Stimulated activated CD4-positive, alpha-beta T cell treated with anti-CD3 and anti-CD28 coated beads, Interleukin-4, amount 100 ng/mL, for 48 hours (primary cell): Measurements from ENCODE around the gene SUMF1.

Experiments used
- DNase-seq, 2 donors: peaks; one replicate each; pipeline ENCODE4 v3.0.0-alpha.2; 2020; ENCODE audit warnings: low read depth in 2 of 2

The SUMF1 gene

DNA sequence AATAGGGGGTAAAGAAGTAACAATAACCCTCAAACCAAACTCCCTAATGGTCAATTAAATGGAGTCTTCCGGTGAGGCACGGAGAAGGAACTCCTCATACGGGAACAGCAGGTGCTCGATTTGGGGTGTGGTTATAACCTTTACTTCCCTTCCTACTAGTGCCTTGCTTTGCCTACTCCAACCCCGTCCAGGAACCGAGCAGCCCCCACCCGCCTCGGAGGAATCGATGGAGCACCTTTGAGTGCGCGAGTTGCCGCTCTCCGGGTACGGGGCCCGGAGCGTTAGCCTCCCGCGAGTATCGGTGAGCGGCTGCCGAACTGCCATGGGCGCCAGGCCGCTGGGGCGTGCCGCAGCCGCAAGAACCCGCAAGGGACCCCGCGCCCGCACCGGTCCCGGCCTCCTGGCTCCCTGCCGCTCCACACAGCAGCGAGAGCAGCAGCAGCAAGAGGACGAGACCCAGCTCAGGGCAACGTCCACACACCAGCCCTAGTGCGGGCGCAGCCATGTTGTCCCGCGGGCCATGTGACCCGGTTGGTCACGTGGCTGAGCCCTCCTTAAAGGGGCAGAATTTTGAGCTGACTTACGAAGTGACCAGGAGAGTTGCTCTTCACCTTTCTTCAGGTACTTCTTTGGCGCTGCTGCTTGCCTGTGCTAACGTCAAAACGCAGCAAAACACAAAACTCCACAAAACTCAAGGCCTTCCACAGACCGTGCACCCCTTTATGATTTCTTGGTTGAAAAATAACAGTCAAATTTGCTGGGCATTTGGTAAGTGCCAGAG, at the start of gene SUMF1:
Gene SUMF1, minus strand, starts transcription at position 529 of the 781 bp plus-strand sequence. Its CDS starts 24 bp downstream, at position 505.
- DNase-seq = peak; percentile 60 to 70

DNA sequence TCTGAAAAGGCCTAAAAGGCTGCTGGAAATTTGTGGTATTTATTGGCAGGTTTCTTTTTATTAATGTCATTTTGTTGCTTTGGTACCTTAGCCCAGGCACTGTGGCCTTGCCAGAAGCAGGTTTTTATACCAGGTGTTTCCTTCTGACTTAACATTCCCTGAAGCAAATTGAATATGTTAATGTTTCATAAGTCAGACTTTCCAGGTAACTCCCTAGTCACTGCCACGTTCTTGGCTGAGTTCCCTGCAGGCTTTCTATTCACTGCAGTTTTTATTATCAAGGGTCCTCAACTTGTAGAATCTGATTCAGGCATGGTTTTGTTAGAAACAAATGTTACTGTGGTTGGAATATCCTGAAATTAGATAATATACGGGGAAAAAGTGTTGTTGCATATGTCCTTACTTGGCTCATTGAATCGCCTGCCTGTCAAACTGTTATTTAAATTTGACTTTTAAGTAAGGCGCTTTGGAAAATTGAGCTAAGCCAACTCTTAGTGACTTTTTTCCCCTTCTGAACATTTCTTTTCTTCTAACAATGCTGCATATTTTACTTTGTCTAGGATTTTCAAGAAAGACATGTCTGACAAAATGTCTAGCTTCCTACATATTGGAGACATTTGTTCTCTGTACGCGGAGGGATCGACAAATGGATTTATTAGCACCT, 49.0 kb upstream of the SUMF1 start:
- DNase-seq = no peak

DNA sequence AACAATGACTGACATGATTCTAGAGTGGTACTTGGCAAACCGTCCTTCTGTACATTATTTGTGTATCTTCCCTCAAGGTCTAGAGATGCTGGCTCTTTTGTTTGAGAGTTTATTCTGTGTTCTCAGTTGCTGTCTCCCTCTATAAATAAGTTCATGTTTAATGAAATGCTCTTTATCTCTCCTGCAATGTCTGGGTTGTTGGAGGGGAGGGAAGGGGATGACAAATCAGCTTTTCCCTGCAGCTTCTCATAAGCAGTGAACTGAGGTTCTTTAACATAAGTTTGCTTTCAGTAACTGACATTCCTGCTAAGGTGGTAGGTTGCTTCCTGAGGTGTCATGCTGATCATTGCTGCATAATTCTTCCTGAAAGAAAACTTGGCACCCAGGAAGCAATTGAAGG, 47.8 kb upstream of the SUMF1 start:
- no peak for DNase-seq

DNA sequence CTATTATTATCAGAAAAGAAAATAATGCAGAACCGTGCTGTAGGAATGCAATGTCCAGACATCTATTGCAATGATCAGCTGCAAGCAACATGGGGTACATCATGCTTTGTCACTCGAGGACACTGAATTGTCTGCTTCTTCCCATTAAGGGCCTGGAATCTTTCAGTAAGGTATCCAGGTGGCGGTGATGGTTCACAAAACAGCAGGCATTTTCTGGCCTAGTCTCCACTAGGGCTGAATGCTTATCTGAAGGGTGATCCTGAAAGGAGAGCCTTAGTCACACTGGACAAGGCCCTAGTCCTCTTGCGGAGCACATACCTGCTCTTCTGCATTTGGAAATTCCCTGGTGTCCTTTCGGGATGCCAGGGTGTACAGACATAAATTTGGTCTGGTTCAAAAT, 47.3 kb upstream of the SUMF1 start:
- DNase-seq = no peak

DNA sequence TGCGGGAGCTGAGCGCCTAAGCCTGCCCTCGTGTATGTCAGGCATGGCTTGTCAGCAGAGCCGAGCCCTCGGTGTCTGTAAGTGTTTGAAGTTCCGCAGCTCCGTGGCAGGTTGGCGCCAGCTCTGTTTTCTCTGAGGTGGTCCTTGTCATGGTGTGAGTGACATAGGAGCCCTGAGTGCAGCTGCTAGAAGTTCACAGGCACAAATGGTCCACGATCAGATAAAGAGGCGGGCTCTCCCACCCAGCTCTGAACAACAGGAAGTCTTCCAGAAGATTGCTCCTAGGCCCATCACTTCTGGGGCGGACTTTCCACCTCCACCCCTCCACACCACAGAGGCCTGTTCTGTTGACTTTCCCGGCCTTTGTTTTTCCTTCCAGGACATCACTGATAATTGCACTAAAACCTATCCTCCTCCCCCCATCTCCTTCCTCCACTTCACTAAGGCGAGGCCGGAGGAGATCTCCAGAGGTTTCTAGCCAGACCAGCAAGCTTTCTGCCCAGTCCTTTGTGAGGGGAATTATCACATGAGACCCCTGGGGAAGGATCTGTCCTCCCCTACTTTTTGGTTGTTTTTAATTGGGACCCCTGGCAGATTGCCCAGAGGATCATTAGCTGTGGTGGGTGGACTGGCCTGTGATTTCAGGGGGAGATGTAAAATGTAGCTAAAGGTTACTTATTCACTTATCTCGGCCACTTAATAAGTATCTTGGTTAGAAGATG, 46.0 kb upstream of the SUMF1 start:
- no peak for DNase-seq

DNA sequence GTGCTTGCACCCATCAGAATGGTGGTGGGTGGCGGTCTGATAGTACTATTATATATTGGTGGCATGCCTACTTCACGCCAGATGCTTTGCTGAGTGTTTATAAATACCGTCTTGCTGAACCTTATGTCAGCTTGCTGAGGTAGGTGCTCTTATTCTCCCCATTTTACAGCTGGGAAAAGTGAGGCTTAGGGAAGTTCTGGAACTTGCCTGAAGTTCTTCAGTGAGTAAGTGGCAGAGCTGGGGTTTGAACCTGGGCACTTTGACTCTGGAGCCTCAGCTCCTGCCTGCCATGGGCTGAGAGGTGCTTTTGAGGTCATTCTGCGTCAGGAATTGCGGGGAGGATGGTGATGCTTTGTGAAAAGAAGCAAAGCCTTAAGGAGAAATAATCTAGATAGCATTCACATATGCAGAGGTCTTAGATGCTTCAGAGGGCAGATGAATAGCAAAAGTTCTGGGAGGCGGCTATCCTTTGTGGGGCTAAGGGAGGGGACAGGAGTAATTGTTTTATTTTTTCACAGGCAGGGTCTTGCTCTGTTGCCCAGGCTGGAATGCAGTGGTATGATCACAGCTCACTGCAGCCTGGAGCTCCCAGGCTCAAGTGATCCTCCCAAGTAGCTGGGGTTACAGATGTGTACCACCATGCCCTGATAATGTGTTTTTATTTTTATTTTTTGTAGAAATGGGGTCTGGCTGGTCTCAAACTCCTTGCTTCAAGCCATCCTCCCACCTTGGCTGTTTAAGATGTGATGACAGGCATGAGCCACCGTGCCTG, 44.6 kb upstream of the SUMF1 start:
- DNase-seq = no peak

DNA sequence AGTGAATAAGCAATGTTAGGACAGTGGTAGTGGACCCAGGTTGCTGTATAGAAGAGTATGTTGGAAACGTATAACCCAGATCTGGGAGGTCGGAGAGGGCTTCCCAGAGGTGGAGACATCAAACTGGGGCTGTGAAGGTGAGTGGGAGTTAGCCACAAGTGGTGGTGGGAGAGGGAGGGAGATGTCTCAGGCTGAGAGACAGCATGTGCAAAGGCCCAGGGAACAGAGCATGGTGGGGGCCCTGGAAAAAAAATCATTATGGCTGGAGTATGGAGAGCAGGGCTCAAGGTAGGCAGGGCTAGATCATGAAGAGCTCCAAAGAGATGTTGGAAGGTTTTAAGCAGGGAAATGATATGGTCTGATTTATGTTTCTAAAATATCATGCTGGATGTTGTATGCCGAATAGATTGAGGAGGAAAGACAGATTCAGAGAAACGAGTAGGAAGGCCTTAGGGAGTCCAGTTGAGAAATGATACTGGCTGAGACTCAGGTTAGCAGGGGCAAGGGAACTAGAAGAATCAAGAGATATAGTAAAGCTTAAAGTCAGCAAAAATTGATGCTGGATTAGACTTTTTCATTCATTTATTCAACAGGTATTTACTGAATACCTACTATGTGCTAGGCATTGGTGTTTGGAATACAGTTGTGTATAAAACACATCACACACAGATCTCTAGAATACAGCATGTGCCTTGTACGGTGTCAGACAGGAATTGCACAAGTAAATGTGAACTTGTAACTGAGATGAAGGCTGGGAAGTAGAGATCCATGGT, 43.1 kb upstream of the SUMF1 start:
- DNase-seq = no peak

DNA sequence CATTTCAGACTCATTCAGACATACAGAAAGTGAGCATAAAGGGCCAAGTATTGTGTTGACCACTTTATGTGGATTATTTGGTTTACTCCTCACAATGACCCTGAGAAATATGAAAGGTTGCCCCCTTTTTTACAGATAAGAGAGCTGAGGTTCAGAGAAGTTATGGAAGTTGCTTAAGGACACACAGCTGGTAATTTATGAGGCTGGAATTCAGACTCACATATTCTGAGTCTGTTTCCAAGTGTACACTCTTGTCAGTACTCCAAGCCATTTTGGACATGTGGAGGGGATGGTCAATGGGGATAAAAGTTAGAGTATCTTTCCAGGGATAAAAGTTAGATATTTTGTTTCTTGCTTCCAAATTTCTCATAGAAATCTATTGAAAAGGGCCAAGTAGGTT, 42.0 kb upstream of the SUMF1 start:
- DNase-seq = no peak

DNA sequence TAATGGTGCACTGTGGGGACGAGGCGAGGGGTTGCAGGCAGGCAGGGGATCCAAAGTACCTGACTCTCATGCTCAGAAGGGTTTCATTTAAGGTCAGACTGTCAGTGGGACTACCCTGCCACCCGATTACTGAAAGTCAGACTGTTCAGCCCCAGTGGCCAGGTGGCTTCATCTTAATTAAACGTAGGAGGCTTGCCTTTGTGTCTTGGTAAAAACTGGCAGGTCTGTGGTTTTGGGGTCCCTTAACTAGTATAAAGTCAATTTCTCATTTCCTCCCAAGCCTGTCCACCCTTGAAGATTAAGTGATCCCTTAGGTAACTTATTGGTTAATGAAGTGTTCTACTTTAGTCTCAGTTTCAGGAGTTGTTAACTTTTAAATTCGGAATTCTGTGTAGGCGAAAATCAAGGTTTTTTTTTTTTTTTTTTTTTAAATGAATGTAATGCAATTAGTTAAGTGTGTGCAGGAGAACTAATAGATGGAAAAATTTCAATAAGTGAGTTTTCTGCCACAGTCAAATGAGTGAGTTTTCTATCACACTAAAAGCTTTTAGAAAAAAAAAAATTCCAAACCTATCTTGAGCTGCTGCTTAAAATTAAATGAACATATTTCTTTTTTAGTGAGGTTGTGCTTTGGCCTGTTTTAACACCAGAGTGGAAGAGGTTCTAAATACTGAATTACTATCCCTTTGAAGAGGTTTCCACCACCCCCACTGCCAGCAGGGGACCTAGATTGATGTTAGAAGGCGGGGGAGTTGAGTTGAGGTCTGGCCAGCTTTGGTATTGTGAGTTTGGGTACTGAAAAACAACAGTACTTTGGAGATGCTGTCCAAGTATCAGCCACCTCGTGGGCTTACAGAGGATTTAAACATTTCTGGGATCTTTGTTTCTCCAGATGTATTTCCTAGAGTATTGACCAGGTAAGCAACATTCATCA, 41.2 kb upstream of the SUMF1 start:
- DNase-seq = no peak

DNA sequence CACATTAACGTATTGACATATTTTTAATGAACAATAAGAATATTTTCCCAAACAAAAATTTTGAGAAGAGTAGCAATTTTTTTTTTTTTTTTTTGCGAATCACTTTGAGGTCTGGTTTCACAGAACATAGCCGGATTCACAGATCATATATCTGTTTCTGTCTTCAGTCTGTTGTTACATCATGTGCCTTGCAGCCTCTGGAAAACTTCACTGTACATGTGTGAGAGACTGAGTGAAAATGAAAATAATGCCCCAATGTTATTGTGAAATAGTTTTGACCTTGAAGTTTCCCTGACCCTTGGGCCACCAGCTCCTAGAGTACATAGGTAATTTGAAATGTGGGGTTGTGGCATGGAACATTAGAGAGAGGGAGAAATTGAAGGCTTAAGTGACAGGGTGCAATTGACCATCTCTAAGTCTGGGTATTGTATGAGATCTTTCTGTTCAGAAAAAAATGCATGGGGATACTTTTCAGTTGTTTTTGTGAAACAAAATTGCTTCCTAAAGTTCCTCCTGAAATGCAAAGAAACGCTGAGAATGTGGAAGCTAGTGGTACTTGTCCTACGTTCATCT, 40.0 kb upstream of the SUMF1 start:
- no peak for DNase-seq

DNA sequence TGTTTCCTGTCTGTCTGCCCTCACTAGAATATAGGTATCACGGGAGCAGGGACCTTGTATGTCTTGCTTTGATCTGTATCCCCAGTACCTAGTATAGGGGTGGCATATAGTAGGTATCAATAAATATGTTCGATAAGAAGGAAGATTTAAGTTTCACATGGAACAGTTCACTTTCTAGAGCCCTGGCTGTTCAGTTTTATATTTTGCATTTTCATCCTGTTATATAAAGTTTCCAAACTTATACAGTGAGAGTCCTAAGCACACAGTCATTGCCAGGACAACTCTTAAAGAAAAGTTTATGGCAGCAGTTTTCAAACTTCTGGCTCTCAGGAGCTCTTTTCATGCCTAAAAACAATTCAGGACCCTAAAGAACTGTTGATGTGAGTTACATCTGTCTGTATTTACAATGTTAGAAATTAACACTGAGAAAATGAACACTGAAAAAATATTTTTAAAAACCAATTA, 39.5 kb upstream of the SUMF1 start:
- no peak for DNase-seq

DNA sequence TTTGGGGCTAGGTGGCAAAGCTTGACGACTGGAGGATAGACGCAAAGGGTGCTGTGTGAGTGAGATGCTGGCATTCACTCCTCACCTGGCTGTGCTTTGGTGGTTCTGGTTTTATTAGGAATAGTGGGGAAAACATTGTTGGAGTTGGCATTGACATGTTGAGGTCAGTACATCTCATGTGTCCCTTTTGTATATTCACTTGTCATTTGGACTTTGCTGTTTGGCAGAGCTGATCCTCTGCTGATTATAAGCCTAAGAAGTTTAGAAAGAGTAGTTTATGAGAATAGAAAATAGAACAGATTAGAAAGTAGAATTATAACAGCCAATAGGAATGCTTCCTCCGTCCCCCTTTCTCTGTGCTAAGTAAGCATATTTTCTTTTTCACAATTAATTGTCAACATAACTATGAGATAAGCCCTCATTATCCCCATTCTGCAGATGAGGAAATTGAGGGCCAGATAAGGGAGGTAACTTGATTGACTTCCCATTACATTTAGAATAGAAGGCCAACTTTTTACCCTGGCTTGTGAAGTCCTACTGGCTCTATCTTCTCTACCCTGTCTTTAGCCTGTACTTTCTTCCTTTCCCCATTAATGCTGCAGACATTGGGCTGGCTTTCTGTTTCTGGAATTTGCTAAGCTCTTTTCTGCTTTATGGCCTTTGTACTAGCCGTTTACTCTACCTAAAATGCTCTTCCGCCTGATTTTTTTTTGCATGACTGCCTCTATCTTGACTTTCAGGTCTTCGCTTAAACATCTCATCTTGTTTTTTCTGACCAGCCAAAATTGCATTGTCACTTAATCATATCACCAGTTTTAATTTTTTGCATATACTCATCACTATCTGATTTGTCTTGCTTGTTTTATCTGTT, 38.9 kb upstream of the SUMF1 start:
- DNase-seq = no peak

DNA sequence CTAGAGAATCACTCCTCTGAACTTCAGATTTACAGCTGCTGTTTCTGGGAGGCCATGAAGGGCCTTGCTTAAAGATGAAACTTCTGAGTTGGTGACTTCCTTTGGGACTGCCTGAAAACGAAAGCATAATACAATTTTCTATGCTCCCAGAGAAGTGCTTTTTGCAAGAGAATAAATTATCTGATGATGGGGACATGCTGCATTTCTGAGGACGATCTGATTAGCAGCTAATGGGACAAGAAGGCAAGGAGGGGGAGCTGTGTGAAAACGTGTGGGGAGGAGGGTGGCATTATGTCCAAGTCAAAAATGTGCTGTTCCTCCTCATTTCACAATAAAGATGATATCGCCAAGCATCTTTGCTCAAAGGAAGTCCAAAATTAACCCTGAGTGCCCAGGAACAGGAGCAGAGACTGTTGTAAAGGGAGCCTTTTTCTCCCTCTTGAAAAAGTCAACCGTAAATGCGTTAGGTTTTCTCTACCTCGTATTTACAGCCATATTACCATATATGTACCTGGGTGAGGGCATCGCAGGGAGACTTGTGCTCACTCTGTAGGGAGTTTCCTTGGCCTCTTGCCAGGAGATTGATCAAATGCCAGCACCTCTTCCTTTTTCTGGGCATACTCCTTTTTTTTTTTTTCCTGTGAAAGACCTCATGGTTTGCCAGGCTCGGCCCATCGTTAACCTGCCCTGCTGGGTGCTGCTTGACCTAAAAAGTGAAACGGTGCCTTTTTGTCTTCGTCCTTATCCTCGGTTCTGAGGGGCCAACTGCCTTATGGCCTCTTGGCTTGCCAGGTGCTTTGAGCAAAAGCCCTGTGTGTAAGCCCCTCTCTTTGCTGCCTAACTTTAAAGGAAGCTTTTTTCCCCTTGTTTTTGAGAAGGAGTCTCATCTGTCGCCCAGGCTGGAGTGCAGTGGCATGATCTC, 37.5 kb upstream of the SUMF1 start:
- DNase-seq = no peak

DNA sequence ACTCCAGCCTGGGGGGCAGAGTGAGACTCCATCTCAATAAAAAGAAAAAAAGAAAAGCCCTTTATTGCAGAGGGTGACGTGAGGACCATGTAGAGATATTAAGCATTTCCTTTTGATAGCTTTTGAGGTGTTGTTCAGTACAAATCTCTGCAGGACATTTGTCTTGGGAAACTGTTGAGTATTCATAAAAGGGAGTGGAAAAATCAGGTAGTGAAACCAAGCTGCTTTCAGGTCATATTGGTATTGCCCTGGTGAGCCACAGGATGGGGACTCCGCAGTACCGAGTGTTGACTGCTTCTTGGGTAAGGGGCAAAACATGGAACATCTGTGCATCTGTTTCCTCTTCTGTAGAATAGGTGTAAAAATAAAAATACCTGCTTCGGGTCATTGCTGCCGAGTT, 36.0 kb upstream of the SUMF1 start:
- no peak for DNase-seq

DNA sequence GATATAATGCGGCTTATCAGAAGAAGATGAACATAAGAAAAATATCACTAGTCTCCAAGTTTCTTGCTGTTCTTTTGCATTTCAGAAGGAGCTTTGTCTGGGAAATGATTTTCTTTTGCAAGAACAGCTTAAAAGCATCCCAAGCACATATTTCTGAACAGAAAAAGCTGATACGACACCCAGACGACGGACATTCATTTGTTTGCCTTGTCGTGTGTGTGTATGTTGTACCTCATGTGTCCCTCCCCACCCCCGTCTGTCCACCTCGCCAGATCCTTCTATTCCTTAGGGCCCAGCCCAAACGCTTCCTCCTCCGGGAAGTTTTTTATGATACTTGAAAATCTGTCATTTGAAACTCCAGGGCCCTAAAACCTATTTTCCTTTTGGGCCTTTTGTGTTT, 34.9 kb upstream of the SUMF1 start:
- DNase-seq = no peak

DNA sequence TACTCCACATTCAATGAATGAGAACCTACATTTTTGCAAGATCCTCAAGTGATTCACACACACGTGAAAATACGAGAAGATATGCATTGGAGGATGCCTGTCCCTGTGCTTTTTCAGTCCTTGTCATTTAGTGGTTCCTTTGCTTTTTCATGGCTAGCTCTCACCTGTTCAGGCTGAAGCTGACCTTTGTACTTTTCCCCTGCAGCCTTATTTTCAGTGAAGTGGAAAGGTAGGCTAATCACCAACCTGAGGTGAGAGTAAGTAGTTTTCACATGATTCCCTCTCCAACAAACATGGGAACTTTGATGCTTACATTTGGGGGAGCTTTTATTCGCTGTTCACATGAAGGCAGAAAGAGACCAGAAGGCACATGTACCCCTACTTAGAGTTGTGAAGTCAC, 34.4 kb upstream of the SUMF1 start:
- no peak for DNase-seq

DNA sequence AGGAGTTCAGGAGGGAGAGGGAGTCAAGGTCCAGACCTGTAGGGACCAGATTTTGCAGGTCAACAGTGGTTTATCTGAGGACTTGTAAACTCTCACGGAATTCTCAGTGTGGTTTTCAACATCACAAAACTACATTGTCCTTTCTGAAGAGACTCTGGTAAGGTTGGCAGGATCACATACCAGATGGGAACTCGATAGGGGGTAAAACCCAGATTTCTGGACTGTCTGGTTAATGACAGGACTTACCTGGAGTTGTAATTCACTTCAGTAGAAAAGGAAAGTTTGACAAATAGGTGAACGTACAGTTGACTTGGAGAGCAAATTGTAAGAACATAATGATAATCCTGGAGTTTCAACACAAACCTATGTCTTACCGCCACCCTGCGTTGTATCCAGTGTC, 31.4 kb upstream of the SUMF1 start:
- no peak for DNase-seq
